Measurements from ENCODE around the gene DNAJB12.

Gene DNAJB12

DNA sequence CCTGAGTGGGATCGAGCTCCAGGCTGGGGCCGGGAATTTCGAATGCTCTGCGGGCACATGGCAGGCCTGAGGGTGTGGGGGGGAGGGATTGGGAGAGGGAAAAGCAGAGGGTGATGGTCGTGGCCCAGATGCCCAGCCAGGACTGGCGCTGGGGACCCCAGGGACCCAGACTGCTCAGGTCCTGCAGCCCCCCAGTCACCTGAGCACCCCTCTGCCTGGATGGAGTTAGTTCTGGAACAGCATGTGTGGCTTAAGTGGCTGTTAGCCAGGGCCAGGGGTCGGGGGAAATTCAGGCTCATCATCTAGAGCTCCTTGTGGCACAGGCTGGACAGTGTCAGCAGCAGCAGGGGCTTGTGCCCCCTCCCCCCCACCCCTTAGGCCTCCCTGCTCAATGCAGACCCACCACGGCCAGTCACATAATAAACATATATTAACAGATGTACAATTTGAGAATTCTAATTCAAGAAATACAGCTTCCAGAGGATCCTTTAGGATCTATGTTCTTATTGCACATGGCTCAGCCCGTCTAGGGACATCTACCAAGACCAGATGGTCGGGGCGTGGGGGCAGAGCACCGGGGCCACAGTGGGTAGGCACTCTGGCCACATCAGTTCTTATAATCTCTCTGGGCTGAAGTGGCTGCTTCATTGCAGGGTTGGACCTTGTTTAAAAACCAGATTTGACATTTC, 22.2 kb downstream of the DNAJB12 start:
- Histone ChIP-seq H3K27ac (ENCODE audit: low read length, poor library complexity, severe bottlenecking) (peak overlapping the region; percentile 82), H3K4ac (ENCODE audit: low read depth in 1 of 2, low read length in 2 of 2) (peak overlapping the region; percentile 96), H3K79me1 (replicated peaks; ENCODE audit: low read length, poor library complexity, severe bottlenecking) (no peaks in the 10 kb centered on the region), H4K8ac (ENCODE audit: low read length) (peak overlapping the region; percentile 94), H2BK15ac (ENCODE audit: low read depth, poor library complexity, severe bottlenecking) (peak overlapping the region; percentile 67), H3K4me2 (ENCODE audit: low read length, poor library complexity, severe bottlenecking) (no peak overlapping the region), H2BK12ac (ENCODE audit: low read length in 2 of 2) (peak overlapping the region; percentile 93 to 99), H4K91ac (ENCODE audit: low read length) (peak overlapping the region; percentile 98), H3K36me3 (ENCODE audit: control insufficient read depth in 1 of 2, insufficient read depth in 2 of 2, low read depth in 1 of 2, low read length in 2 of 2) (peaks cover 22 to 43% of the 10 kb centered on the region in 2 experiments), H3K9ac (ENCODE audit: low read length) (no peak overlapping the region), H3K18ac (ENCODE audit: low read depth in 1 of 2, low read length in 2 of 2) (peak overlapping the region; percentile 92 to 95), H2BK120ac (ENCODE audit: low read depth, low read length) (peak overlapping the region; percentile 95), H3K27me3 (ENCODE audit: control insufficient read depth in 1 of 2, insufficient read depth in 1 of 2, low read length in 2 of 2) (no peaks in the 10 kb centered on the region), H3K9me3 (ENCODE audit: control insufficient read depth, low read length) (no peaks in the 10 kb centered on the region), H2AK5ac (ENCODE audit: low read length, severe bottlenecking) (peak overlapping the region; percentile 99), H3K4me3 (ENCODE audit: insufficient read depth in 1 of 2, low read depth in 1 of 2, low read length in 2 of 2) (no peak overlapping the region), H2AFZ (ENCODE audit: low read depth, low read length) (no peak overlapping the region), H3K14ac (ENCODE audit: low read length in 2 of 2) (peak overlapping the region in 1 of 2 experiments; percentile 90), H3K4me1 (ENCODE audit: control insufficient read depth, insufficient read depth, low read depth, low read length) (peaks cover 77% of the 10 kb centered on the region), H3K23ac (ENCODE audit: low read length in 2 of 2) (peak overlapping the region in 1 of 2 experiments; percentile 66), H2BK5ac (ENCODE audit: low read depth, low read length, poor library complexity, severe bottlenecking) (peak overlapping the region; percentile 39)
- 43% methylated on average over 11 of the region's 12 CpGs for WGBS
- no peak for DNase-seq

DNA sequence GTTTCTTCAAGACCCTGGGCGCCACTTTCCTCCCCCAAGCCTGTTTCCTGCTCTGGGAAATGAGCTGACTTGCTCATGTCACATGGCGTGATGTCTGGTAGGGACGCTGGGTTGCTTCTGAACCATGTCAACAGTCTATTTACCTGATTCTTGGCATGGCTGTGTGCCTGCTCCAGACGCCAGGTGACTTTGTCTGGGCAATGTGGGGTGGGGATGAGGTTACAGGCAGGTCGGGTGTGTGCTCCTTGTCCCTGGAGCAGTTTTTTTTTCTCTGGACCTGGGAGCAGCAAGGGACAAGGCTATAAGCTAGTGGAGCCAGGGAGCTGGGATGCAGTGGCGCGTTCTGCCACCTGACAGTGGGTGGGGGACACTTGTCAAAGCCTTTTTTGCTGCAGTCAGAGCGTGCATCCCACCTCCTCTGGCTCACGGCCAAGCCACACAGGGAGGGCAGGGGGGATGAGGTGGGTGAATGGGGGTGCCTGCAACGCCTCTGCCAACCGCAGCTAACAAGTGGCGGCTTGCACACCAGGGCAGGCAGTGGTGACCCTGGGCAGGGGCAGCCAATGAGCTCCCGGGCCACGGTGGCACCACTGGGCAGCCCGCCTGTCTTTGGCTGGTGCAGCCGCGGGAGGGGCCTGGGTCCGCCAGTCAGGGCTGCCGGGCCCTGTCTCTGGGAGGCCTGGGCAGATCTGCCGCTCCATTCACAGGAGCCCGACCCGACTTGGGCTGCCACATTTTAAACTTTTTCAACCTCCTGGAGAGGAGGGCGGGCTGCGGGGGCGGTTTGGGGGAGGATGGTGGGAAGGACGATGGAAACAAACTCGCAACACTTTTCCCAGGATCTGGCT, 22.9 kb downstream of the DNAJB12 start:
- H3K18ac ChIP-seq (ENCODE audit: low read depth in 1 of 2, low read length in 2 of 2), result peak overlapping the region; percentile 91 to 95
- H2AFZ ChIP-seq (ENCODE audit: low read depth, low read length), result no peak overlapping the region
- peak overlapping the region; percentile 82 for H3K27ac ChIP-seq (ENCODE audit: low read length, poor library complexity, severe bottlenecking)
- 20% methylated on average over 27 of the region's 27 CpGs for WGBS
- H2AK5ac ChIP-seq (ENCODE audit: low read length, severe bottlenecking), result peak overlapping the region; percentile 99
- H3K27me3 ChIP-seq (ENCODE audit: control insufficient read depth in 1 of 2, insufficient read depth in 1 of 2, low read length in 2 of 2), result no peaks in the 10 kb centered on the region
- H3K4me2 ChIP-seq (ENCODE audit: low read length, poor library complexity, severe bottlenecking), result no peak overlapping the region
- peak overlapping the region; percentile 90 to 96 for H3K4ac ChIP-seq (ENCODE audit: low read depth in 1 of 2, low read length in 2 of 2)
- H3K9ac ChIP-seq (ENCODE audit: low read length), result peak overlapping the region; percentile 31
- no peak overlapping the region for H3K23ac ChIP-seq (ENCODE audit: low read length in 2 of 2)
- peaks cover 73% of the 10 kb centered on the region for H3K4me1 ChIP-seq (ENCODE audit: control insufficient read depth, insufficient read depth, low read depth, low read length)
- no peaks in the 10 kb centered on the region for H3K9me3 ChIP-seq (ENCODE audit: control insufficient read depth, low read length)
- peak overlapping the region; percentile 94 for H4K8ac ChIP-seq (ENCODE audit: low read length)
- peak overlapping the region; percentile 98 for H4K91ac ChIP-seq (ENCODE audit: low read length)
- peak; percentile 90 for DNase-seq
- H2BK15ac ChIP-seq (ENCODE audit: low read depth, poor library complexity, severe bottlenecking), result peak overlapping the region; percentile 68
- no peak overlapping the region for H3K4me3 ChIP-seq (ENCODE audit: insufficient read depth in 1 of 2, low read depth in 1 of 2, low read length in 2 of 2)
- peak overlapping the region; percentile 47 for H2BK5ac ChIP-seq (ENCODE audit: low read depth, low read length, poor library complexity, severe bottlenecking)
- peak overlapping the region; percentile 98 to 99 for H2BK12ac ChIP-seq (ENCODE audit: low read length in 2 of 2)
- H3K36me3 ChIP-seq (ENCODE audit: control insufficient read depth in 1 of 2, insufficient read depth in 2 of 2, low read depth in 1 of 2, low read length in 2 of 2), result peaks cover 17 to 37% of the 10 kb centered on the region in 2 experiments
- H2BK120ac ChIP-seq (ENCODE audit: low read depth, low read length), result peak overlapping the region; percentile 95
- H3K14ac ChIP-seq (ENCODE audit: low read length in 2 of 2), result no peak overlapping the region
- H3K79me1 ChIP-seq (replicated peaks; ENCODE audit: low read length, poor library complexity, severe bottlenecking), result no peaks in the 10 kb centered on the region

DNA sequence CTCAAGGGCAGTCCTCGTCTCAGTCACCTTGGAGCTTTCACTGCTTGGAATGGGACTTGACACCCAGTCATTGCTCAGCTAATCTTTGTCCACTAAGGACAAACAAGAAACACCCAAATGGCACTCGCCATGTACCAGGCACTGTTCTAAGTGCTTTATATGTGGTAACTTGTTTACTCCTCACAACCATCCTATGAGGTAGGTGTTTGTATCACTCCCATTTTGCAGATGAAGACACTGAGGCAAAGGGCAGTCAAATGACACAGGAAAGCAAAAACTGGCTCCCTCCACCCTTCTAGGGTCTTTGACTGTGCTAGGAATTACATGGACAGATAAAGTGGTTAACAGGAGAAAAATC, 24.7 kb downstream of the DNAJB12 start:
- Histone ChIP-seq H3K27ac (ENCODE audit: low read length, poor library complexity, severe bottlenecking) (no peak overlapping the region), H2AFZ (ENCODE audit: low read depth, low read length) (no peak overlapping the region), H3K27me3 (ENCODE audit: control insufficient read depth in 1 of 2, insufficient read depth in 1 of 2, low read length in 2 of 2) (no peaks in the 10 kb centered on the region), H2BK120ac (ENCODE audit: low read depth, low read length) (no peak overlapping the region), H3K4me3 (ENCODE audit: insufficient read depth in 1 of 2, low read depth in 1 of 2, low read length in 2 of 2) (no peak overlapping the region), H3K4me2 (ENCODE audit: low read length, poor library complexity, severe bottlenecking) (no peak overlapping the region), H3K23ac (ENCODE audit: low read length in 2 of 2) (no peak overlapping the region), H3K79me1 (replicated peaks; ENCODE audit: low read length, poor library complexity, severe bottlenecking) (no peaks in the 10 kb centered on the region), H2AK5ac (ENCODE audit: low read length, severe bottlenecking) (peak overlapping the region; percentile 23), H3K4me1 (ENCODE audit: control insufficient read depth, insufficient read depth, low read depth, low read length) (peaks cover 62% of the 10 kb centered on the region), H3K9ac (ENCODE audit: low read length) (no peak overlapping the region), H4K91ac (ENCODE audit: low read length) (no peak overlapping the region), H2BK12ac (ENCODE audit: low read length in 2 of 2) (peak overlapping the region; percentile 24 to 50), H3K14ac (ENCODE audit: low read length in 2 of 2) (no peak overlapping the region), H3K18ac (ENCODE audit: low read depth in 1 of 2, low read length in 2 of 2) (peak overlapping the region; percentile 50 to 69), H3K4ac (ENCODE audit: low read depth in 1 of 2, low read length in 2 of 2) (peak overlapping the region; percentile 5 to 55), H3K9me3 (ENCODE audit: control insufficient read depth, low read length) (no peaks in the 10 kb centered on the region), H2BK5ac (ENCODE audit: low read depth, low read length, poor library complexity, severe bottlenecking) (no peak overlapping the region), H3K36me3 (ENCODE audit: control insufficient read depth in 1 of 2, insufficient read depth in 2 of 2, low read depth in 1 of 2, low read length in 2 of 2) (peaks cover 4 to 20% of the 10 kb centered on the region in 2 experiments), H2BK15ac (ENCODE audit: low read depth, poor library complexity, severe bottlenecking) (no peak overlapping the region), H4K8ac (ENCODE audit: low read length) (no peak overlapping the region)
- WGBS, result 83% methylated on average over 1 of the region's 2 CpGs
- no peak for DNase-seq
